Glutamatergic neuron (in vitro differentiated cells): Measurements from ENCODE around the gene ZFP92. TPM values are rescaled to one million over a fixed set of nuclear protein-coding genes. Genes with fewer than 3 reads are reported as not detected.

Experiments used
- DNase-seq: peaks from one replicate; pipeline ENCODE4 v3.0.0; 2022
- H3K27ac Mint-ChIP-seq: one replicate; pipeline ENCODE4 v1.8.0; 2020; ENCODE audit warnings: mild to moderate bottlenecking, mixed read lengths, inconsistent platforms; ENCODE audit not compliant: unreplicated experiment
- H3K27me3 Mint-ChIP-seq: one replicate; pipeline ENCODE4 v1.8.0; 2020; ENCODE audit warnings: mild to moderate bottlenecking, moderate library complexity, mixed read lengths, inconsistent platforms; ENCODE audit not compliant: unreplicated experiment
- H3K36me3 Mint-ChIP-seq: one replicate; pipeline ENCODE4 v1.8.0; 2020; ENCODE audit warnings: mild to moderate bottlenecking, mixed read lengths, inconsistent platforms; ENCODE audit not compliant: unreplicated experiment
- H3K4me1 Mint-ChIP-seq: one replicate; pipeline ENCODE4 v1.8.0; 2020; ENCODE audit warnings: mild to moderate bottlenecking, low read depth, mixed read lengths, inconsistent platforms; ENCODE audit not compliant: unreplicated experiment
- H3K4me3 Mint-ChIP-seq: one replicate; pipeline ENCODE4 v1.8.0; 2020; ENCODE audit warnings: mild to moderate bottlenecking, mixed read lengths, inconsistent platforms; ENCODE audit not compliant: unreplicated experiment
- H3K9me3 Mint-ChIP-seq: one replicate; pipeline ENCODE4 v1.8.0; 2020; ENCODE audit warnings: mild to moderate bottlenecking, moderate library complexity, mixed read lengths, inconsistent platforms; ENCODE audit not compliant: unreplicated experiment
- CTCF ChIP-seq: fragments of 200-600 bp; sonication (generic); IDR thresholded peaks from one replicate; pipeline ENCODE4 v1.5.0; 2021; ENCODE audit not compliant: partially characterized antibody, unreplicated experiment
- total RNA-seq: library from RNA; stranded (reverse); fragmentation: NEBNext Ultra II Directional; extraction: Animal tissue kit (Norgen Biotek cat#: 25700); gene quantifications from one replicate; pipeline ENCODE4 v1.2.1, GENCODE V29; 2021; ENCODE audit not compliant: unreplicated experiment

ZFP92 gene
- total RNA-seq, 1 donor from 2014 or later: 0.07 TPM

DNA sequence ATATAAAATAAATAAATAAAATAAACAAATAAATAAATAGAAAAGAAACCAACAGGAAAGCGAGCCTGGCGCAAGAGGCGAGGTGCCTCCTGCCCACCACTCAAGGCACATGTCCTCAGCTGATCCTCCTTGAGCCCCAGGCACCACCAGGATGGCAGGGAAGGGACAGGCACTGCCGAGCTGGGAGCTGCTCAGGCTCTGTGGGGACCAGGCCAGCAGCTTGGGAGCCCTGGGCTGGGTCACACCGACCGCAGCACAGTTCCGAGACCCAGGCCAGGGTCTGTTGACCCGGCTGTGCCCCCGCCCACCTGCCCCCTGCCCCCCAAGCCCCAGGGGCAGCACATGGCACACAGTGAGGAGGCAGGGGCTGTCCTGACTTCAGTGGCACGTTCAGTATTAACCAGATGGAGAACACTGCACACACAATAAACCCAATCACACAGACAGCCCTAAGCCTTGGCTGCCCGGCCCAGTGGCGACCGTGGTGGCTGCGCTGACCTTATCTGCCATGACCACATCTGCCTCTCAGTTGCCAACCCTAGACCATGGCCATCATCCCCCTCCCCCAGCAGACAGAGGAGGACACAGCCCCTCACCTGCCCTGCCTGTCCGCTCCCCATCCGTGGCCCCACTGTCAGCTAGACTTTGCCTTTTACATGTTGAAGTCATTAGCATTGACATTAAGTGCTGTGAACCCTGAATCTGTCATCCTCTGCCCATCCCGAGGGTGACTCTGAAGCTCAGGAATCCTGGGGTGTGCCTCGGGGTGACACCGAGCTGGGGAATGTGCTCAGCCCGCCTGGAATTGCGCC, 37.5 kb downstream of the ZFP92 start:
- DNase-seq: no peak
- Mint-ChIP-seq H3K4me1 (no peaks in the 10 kb centered on the region), H3K36me3 (no peaks in the 10 kb centered on the region), H3K4me3 (no peak overlapping the region), H3K9me3 (no peaks in the 10 kb centered on the region), H3K27me3 (no peaks in the 10 kb centered on the region), H3K27ac (no peak overlapping the region)
- no peak for TF ChIP-seq CTCF

DNA sequence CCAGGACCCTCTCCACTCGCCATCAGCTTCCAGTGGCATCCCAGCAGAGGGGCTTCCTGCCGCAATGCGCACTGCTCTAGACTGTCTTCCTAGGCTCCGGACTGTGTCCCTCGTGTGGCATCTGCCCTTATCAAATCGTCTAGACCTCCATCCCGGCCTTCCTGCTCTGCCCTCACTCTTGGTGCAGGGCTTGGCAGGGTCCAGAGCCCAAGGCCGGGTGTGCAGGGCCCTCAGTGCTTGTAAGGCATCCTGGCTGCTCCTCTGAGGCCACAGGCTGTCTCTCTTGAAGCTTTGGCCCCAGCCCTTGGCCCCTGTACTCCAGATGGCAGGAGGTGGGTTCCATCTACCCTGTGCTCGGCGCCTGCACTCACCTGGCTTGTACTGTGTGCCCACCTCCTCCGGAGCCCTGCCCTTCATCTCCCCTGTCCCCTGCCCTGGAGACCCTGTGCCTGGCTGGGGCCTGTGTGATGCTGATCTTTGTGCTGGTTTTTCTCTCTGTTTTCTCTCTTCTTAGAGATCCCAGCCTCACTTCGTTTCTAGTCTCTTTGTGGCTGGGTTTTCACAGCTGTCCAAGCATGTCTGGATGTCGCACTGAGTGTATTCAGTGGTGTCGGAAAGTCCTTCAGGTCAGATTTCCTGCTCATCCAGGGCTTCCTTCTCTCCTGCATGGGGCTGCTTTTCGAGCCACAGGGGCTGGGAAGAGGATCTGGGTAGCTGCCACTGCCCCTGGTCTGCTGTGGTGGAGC, 38.3 kb downstream of the ZFP92 start:
- no peaks in the 10 kb centered on the region for H3K27me3 Mint-ChIP-seq
- H3K9me3 Mint-ChIP-seq: no peaks in the 10 kb centered on the region
- H3K36me3 Mint-ChIP-seq: no peaks in the 10 kb centered on the region

DNA sequence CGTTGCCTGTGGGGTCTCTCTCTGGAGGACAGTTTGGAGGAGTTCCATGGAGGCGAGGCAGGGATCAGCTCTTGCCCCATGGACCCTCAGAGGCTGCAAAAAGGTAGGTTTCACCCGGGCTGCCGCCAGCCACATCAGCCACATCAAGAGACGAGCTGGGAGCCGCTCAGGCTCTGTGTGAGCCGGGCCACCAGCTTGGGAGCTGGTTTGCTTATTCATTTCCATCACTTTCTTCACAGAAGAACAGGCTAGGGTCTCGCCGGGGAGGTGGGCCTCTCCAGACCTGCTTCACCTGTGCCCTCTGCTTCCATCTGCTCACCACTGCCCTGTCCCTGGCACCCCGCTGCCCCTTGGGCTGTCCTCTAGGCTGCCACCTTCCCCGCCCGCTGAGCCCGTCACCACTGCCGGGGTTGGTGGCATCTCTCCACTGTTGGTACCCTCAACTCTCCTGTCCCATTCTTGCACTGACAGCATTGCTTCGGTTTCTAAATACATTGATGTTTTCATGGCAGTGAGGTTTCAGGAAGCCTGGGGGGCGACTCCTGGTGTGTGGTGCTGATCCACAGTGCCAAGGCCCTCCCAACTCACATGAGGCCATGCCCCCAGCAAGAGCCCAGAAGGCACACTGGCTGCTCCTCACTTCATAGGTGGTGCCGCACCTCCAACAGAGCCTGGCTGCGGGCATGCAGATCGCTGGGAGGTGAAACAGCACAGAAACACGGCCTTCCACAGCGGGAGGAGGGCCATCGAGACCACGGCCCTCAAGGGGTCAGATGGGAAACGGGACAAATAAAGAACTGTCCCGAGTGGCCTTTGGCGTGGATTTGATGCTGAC, 39.1 kb downstream of the ZFP92 start:
- TF ChIP-seq CTCF: no peak
- Mint-ChIP-seq H3K4me3 (no peak overlapping the region), H3K27ac (no peak overlapping the region), H3K36me3 (no peaks in the 10 kb centered on the region), H3K27me3 (no peaks in the 10 kb centered on the region), H3K9me3 (no peaks in the 10 kb centered on the region), H3K4me1 (no peaks in the 10 kb centered on the region)
- no peak for DNase-seq

More for the DNA sequence above, 38.3 kb downstream of the ZFP92 start:
- Mint-ChIP-seq H3K4me3 (no peak overlapping the region), H3K27ac (no peak overlapping the region), H3K4me1 (no peaks in the 10 kb centered on the region)
- TF ChIP-seq CTCF: no peak
- no peak for DNase-seq

DNA sequence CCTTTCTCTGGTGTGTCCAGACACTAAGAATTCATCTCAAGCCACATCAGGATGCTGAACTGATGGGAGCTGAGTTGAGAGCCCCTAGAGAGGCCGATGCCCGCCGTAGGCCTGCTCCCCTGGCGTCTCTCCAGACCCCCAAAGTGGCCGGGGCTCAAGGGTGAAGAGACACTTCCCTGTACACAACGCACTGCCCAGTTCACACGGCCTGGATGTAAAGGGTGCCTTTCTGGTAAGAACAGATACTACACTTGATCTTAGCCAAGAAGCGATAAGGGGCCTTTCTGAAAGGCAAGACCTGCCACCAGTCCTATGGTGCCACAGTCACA, 39.6 kb downstream of the ZFP92 start:
- no peak for DNase-seq
- Mint-ChIP-seq H3K4me3 (no peak overlapping the region), H3K4me1 (no peaks in the 10 kb centered on the region), H3K27me3 (no peaks in the 10 kb centered on the region), H3K27ac (no peak overlapping the region), H3K9me3 (no peaks in the 10 kb centered on the region), H3K36me3 (no peaks in the 10 kb centered on the region)
- TF ChIP-seq CTCF: no peak
